ENCODE data around the gene ENOX1.

The ENOX1 gene

GRCh38 chr13:43473437-43473836 lies 313.3 kb downstream of the ENOX1 start:
- H3K9me3 ChIP-seq (ENCODE audit: control extremely low read depth in 1 of 5, control insufficient read depth in 4 of 5, insufficient read depth in 2 of 5, low read depth in 1 of 5, low read length in 4 of 5), result no peaks in the 10 kb centered on the region
- no peak overlapping the region for H3K4me3 ChIP-seq (ENCODE audit: control insufficient read depth in 1 of 7, extremely low read depth in 1 of 7, insufficient read depth in 4 of 7, low read depth in 2 of 7, low read length in 6 of 7)
- H3K36me3 ChIP-seq (ENCODE audit: control insufficient read depth in 4 of 4, insufficient read depth in 4 of 4, low read length in 3 of 4), result no peaks in the 10 kb centered on the region
- no peak overlapping the region for H3K27ac ChIP-seq (ENCODE audit: insufficient read depth in 1 of 2, low read depth in 1 of 2, low read length in 2 of 2, poor library complexity in 1 of 2, severe bottlenecking in 2 of 2)
- H3K27me3 ChIP-seq (replicated peaks in 2 of 5; ENCODE audit: control insufficient read depth in 4 of 5, insufficient read depth in 5 of 5, low read length in 4 of 5), result no peaks in the 10 kb centered on the region
- no CpG with 5 or more reads among the region's 1 CpG for WGBS (ENCODE audit: insufficient coverage)
- ChIA-PET CTCF (no interaction called here), POLR2A (no interaction called here)
- DNase-seq, result peak; percentile 12 to 43 (median 37)
- H3K4me1 ChIP-seq (ENCODE audit: control extremely low read depth in 1 of 4, control insufficient read depth in 4 of 4, insufficient read depth in 4 of 4, low read length in 3 of 4), result peaks cover 2 to 5% (median 3%) of the 10 kb centered on the region in 4 experiments

- H3K36me3 ChIP-seq (ENCODE audit: control insufficient read depth in 4 of 4, insufficient read depth in 4 of 4, low read length in 3 of 4), result no peaks in the 10 kb centered on the region
- CTCF ChIA-PET, result no interaction called here
- peaks cover 2 to 5% (median 3%) of the 10 kb centered on the region in 4 experiments for H3K4me1 ChIP-seq (ENCODE audit: control extremely low read depth in 1 of 4, control insufficient read depth in 4 of 4, insufficient read depth in 4 of 4, low read length in 3 of 4)
- H3K4me3 ChIP-seq (ENCODE audit: control insufficient read depth in 1 of 7, extremely low read depth in 1 of 7, insufficient read depth in 4 of 7, low read depth in 2 of 7, low read length in 6 of 7), result no peak overlapping the region
- no peaks in the 10 kb centered on the region for H3K27me3 ChIP-seq (replicated peaks in 2 of 5; ENCODE audit: control insufficient read depth in 4 of 5, insufficient read depth in 5 of 5, low read length in 4 of 5)
- WGBS (ENCODE audit: insufficient coverage), result no CpG with 5 or more reads among the region's 1 CpG
- H3K27ac ChIP-seq (ENCODE audit: insufficient read depth in 1 of 2, low read depth in 1 of 2, low read length in 2 of 2, poor library complexity in 1 of 2, severe bottlenecking in 2 of 2), result no peak overlapping the region
- H3K9me3 ChIP-seq (ENCODE audit: control extremely low read depth in 1 of 5, control insufficient read depth in 4 of 5, insufficient read depth in 2 of 5, low read depth in 1 of 5, low read length in 4 of 5), result no peaks in the 10 kb centered on the region
- POLR2A ChIA-PET, result no interaction called here
- DNase-seq, result no peak
Measured at GRCh38 chr13:43472980-43473379, 313.8 kb downstream of the ENOX1 start.

- 17% methylated on average over 3 of the region's 5 CpGs for WGBS (ENCODE audit: insufficient coverage)
- peaks cover 2 to 5% (median 3%) of the 10 kb centered on the region in 4 experiments for H3K4me1 ChIP-seq (ENCODE audit: control extremely low read depth in 1 of 4, control insufficient read depth in 4 of 4, insufficient read depth in 4 of 4, low read length in 3 of 4)
- no peaks in the 10 kb centered on the region for H3K9me3 ChIP-seq (ENCODE audit: control extremely low read depth in 1 of 5, control insufficient read depth in 4 of 5, insufficient read depth in 2 of 5, low read depth in 1 of 5, low read length in 4 of 5)
- H3K36me3 ChIP-seq (ENCODE audit: control insufficient read depth in 4 of 4, insufficient read depth in 4 of 4, low read length in 3 of 4), result no peaks in the 10 kb centered on the region
- no peak for DNase-seq
- ChIA-PET POLR2A (no interaction called here), CTCF (no interaction called here)
- no peaks in the 10 kb centered on the region for H3K27me3 ChIP-seq (replicated peaks in 2 of 5; ENCODE audit: control insufficient read depth in 4 of 5, insufficient read depth in 5 of 5, low read length in 4 of 5)
- H3K27ac ChIP-seq (ENCODE audit: insufficient read depth in 1 of 2, low read depth in 1 of 2, low read length in 2 of 2, poor library complexity in 1 of 2, severe bottlenecking in 2 of 2), result no peak overlapping the region
- no peak overlapping the region for H3K4me3 ChIP-seq (ENCODE audit: control insufficient read depth in 1 of 7, extremely low read depth in 1 of 7, insufficient read depth in 4 of 7, low read depth in 2 of 7, low read length in 6 of 7)
Measured at GRCh38 chr13:43472339-43472738, 314.4 kb downstream of the ENOX1 start.

- H3K27ac ChIP-seq (ENCODE audit: insufficient read depth in 1 of 2, low read depth in 1 of 2, low read length in 2 of 2, poor library complexity in 1 of 2, severe bottlenecking in 2 of 2), result no peak overlapping the region
- no peaks in the 10 kb centered on the region for H3K27me3 ChIP-seq (replicated peaks in 2 of 5; ENCODE audit: control insufficient read depth in 4 of 5, insufficient read depth in 5 of 5, low read length in 4 of 5)
- H3K9me3 ChIP-seq (ENCODE audit: control extremely low read depth in 1 of 5, control insufficient read depth in 4 of 5, insufficient read depth in 2 of 5, low read depth in 1 of 5, low read length in 4 of 5), result no peaks in the 10 kb centered on the region
- H3K4me1 ChIP-seq (ENCODE audit: control extremely low read depth in 1 of 4, control insufficient read depth in 4 of 4, insufficient read depth in 4 of 4, low read length in 3 of 4), result peaks cover 2 to 5% (median 3%) of the 10 kb centered on the region in 4 experiments
- WGBS (ENCODE audit: insufficient coverage), result no CpG with 5 or more reads among the region's 2 CpGs
- ChIA-PET POLR2A (no interaction called here), CTCF (no interaction called here)
- no peaks in the 10 kb centered on the region for H3K36me3 ChIP-seq (ENCODE audit: control insufficient read depth in 4 of 4, insufficient read depth in 4 of 4, low read length in 3 of 4)
- H3K4me3 ChIP-seq (ENCODE audit: control insufficient read depth in 1 of 7, extremely low read depth in 1 of 7, insufficient read depth in 4 of 7, low read depth in 2 of 7, low read length in 6 of 7), result no peak overlapping the region
- DNase-seq, result no peak
Measured at GRCh38 chr13:43470610-43471009, 316.2 kb downstream of the ENOX1 start.

GRCh38 chr13:43469791-43470190 lies 317.0 kb downstream of the ENOX1 start:
- CTCF ChIA-PET, result no interaction called here
- no CpG with 5 or more reads among the region's 1 CpG for WGBS (ENCODE audit: insufficient coverage)
- POLR2A ChIA-PET, result no interaction called here
- Histone ChIP-seq H3K27me3 (replicated peaks in 2 of 5; ENCODE audit: control insufficient read depth in 4 of 5, insufficient read depth in 5 of 5, low read length in 4 of 5) (no peaks in the 10 kb centered on the region), H3K9me3 (ENCODE audit: control extremely low read depth in 1 of 5, control insufficient read depth in 4 of 5, insufficient read depth in 2 of 5, low read depth in 1 of 5, low read length in 4 of 5) (no peaks in the 10 kb centered on the region), H3K4me1 (ENCODE audit: control extremely low read depth in 1 of 4, control insufficient read depth in 4 of 4, insufficient read depth in 4 of 4, low read length in 3 of 4) (peaks cover 2 to 5% (median 3%) of the 10 kb centered on the region in 4 experiments), H3K36me3 (ENCODE audit: control insufficient read depth in 4 of 4, insufficient read depth in 4 of 4, low read length in 3 of 4) (no peaks in the 10 kb centered on the region), H3K4me3 (ENCODE audit: control insufficient read depth in 1 of 7, extremely low read depth in 1 of 7, insufficient read depth in 4 of 7, low read depth in 2 of 7, low read length in 6 of 7) (no peak overlapping the region), H3K27ac (ENCODE audit: insufficient read depth in 1 of 2, low read depth in 1 of 2, low read length in 2 of 2, poor library complexity in 1 of 2, severe bottlenecking in 2 of 2) (no peak overlapping the region)
- no peak for DNase-seq

- CTCF ChIA-PET, result no interaction called here
- POLR2A ChIA-PET, result no interaction called here
- H3K4me1 ChIP-seq (ENCODE audit: control extremely low read depth in 1 of 4, control insufficient read depth in 4 of 4, insufficient read depth in 4 of 4, low read length in 3 of 4), result no peaks in the 10 kb centered on the region
- DNase-seq, result no peak
- H3K4me3 ChIP-seq (ENCODE audit: control insufficient read depth in 1 of 7, extremely low read depth in 1 of 7, insufficient read depth in 4 of 7, low read depth in 2 of 7, low read length in 6 of 7), result no peak overlapping the region
- no peaks in the 10 kb centered on the region for H3K9me3 ChIP-seq (ENCODE audit: control extremely low read depth in 1 of 5, control insufficient read depth in 4 of 5, insufficient read depth in 2 of 5, low read depth in 1 of 5, low read length in 4 of 5)
- H3K27ac ChIP-seq (ENCODE audit: insufficient read depth in 1 of 2, low read depth in 1 of 2, low read length in 2 of 2, poor library complexity in 1 of 2, severe bottlenecking in 2 of 2), result no peak overlapping the region
- H3K36me3 ChIP-seq (ENCODE audit: control insufficient read depth in 4 of 4, insufficient read depth in 4 of 4, low read length in 3 of 4), result no peaks in the 10 kb centered on the region
- 86% methylated on average over 1 of the region's 3 CpGs for WGBS (ENCODE audit: insufficient coverage)
- H3K27me3 ChIP-seq (replicated peaks in 2 of 5; ENCODE audit: control insufficient read depth in 4 of 5, insufficient read depth in 5 of 5, low read length in 4 of 5), result no peaks in the 10 kb centered on the region
Measured at GRCh38 chr13:43464578-43465264, 322.1 kb downstream of the ENOX1 start.

GRCh38 chr13:43448605-43449336 lies 338.0 kb downstream of the ENOX1 start:
- POLR2A ChIA-PET, result no interaction called here
- no peak overlapping the region for H3K27ac ChIP-seq (ENCODE audit: insufficient read depth in 1 of 2, low read depth in 1 of 2, low read length in 2 of 2, poor library complexity in 1 of 2, severe bottlenecking in 2 of 2)
- 97% methylated on average over 9 of the region's 10 CpGs for WGBS (ENCODE audit: insufficient coverage)
- no peaks in the 10 kb centered on the region for H3K9me3 ChIP-seq (ENCODE audit: control extremely low read depth in 1 of 5, control insufficient read depth in 4 of 5, insufficient read depth in 2 of 5, low read depth in 1 of 5, low read length in 4 of 5)
- peaks cover 0 to 2% (median 0%) of the 10 kb centered on the region in 4 experiments for H3K4me1 ChIP-seq (ENCODE audit: control extremely low read depth in 1 of 4, control insufficient read depth in 4 of 4, insufficient read depth in 4 of 4, low read length in 3 of 4)
- no peak for DNase-seq
- H3K27me3 ChIP-seq (replicated peaks in 2 of 5; ENCODE audit: control insufficient read depth in 4 of 5, insufficient read depth in 5 of 5, low read length in 4 of 5), result no peaks in the 10 kb centered on the region
- no peaks in the 10 kb centered on the region for H3K36me3 ChIP-seq (ENCODE audit: control insufficient read depth in 4 of 4, insufficient read depth in 4 of 4, low read length in 3 of 4)
- H3K4me3 ChIP-seq (ENCODE audit: control insufficient read depth in 1 of 7, extremely low read depth in 1 of 7, insufficient read depth in 4 of 7, low read depth in 2 of 7, low read length in 6 of 7), result no peak overlapping the region
- CTCF ChIA-PET, result no interaction called here
